ENCODE measurements around the gene ZNF579.
"Not testable (repeated sequence)": the region's sequence is repeated elsewhere in the genome, so short reads cannot be mapped to it uniquely, and the experiment has no call there.

The ZNF579 gene

DNA sequence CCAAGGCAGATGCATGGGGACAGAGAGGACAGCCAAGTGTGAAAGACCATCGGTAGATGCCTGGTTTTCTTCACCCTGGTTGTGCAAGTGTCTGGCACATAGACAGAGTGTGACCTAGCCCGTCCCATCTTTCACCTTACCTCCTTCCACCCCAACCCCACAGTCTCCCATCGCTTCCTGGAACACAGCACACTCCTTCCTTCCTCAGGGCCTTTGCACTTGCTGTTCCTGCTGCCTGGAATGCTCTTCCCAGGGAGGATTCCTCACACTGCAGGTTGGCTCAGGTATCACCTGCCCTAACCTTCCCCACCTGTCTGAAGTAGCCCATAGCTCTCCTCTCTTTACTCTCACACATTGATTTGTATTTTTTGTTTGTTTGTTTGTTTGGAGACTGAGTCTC, 15.7 kb upstream of the ZNF579 start:
- in situ Hi-C loops (cut with MboI; ENCODE audit: low sequenced_read_pairs): no loop called here

DNA sequence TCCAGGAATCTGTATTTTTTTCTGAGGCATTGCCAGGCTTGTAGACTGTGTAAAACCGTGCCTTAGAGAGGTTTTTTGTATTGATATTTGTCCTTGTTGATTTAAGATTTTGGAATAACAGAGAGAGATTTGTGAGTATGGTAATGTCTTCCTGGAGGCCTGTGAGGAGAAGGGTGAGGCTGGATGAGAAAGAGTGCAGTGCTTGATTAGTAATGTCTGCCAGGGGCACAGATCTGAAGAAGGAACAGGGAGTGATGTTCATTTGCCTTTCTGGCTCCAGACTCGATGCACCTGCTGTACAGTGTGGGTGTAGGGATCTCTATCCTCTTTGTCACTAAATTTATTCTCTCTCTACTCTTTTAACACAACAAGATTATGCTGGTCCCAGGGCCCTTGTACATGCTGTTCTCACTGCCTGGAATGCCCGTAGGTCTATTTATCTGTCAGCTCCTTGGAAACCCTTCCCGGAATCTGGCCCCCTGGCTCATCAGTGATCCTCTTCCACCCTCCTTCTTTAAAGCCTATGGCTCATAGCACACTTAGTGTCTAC, 14.4 kb upstream of the ZNF579 start:
- in situ Hi-C loops (cut with MboI; ENCODE audit: low sequenced_read_pairs): no loop called here

DNA sequence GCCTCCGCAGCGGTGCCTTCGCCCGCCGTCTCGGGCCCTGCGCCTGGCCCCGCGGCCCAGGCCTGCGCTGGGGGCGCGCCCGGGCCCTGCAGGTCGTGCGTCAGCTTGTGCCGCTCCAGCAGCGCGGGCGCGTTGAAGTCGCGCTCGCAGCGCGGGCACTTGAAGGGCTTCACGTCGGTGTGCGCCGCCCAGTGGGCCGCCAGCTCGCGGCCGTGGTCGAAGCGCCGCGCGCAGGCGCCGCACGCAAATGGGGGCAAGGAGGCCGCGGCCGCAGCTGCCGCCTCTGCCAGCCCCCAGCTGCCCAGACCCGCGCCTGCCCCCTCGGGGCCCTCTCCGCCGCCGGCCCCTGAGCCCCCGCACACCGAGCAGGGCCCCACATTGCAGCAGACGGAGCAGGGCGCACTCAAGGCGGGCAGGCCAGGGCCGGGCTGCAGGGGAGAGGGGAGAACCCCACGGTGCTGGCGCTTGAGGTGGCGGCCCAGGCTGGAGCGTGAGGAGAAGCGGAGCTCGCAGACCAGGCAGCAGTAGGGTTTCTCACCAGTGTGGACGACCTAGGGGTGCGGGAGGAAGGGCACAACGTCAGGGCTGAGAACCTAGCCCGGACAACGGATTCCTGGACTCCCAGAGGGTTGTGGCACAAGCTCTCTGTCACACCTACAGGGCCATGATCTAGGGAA, 12.6 kb upstream of the ZNF579 start:
- in situ Hi-C loops (cut with MboI; ENCODE audit: low sequenced_read_pairs): no loop called here

DNA sequence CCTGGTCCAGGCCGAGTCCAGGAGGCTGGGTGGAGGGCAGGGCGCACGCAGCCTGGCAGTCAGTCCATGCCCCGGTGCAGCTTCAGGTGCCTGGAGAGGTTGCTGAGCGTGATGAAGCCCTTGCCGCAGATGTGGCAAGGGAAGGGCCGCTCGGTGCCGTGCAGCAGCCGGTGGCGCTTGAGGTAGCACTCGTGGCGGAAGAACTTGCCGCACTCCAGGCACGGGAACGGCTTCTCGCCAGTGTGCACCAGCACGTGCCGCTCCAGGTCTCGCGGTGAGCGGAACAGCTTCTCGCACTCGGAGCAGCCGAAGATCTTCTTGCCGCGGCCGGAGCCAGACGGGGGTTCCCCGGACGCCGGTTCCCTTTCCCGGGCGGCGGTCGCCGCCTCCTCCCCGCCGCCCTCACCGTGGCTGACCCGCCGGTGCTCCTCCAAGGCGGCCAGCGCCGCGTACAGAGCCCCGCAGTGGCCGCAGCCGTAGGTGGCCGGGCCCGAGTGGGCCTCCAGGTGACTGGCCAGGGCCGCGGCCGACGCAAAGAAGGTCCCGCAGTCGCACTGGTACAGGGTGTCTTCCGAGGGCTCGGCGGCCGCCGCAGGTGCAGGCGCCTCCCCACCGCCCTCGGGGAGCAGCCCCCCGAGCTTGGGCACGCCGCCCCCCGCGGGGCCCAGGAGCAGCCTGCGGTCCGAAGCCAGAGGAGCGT, 11.9 kb upstream of the ZNF579 start:
- in situ Hi-C loops (cut with MboI; ENCODE audit: low sequenced_read_pairs): no loop called here

DNA sequence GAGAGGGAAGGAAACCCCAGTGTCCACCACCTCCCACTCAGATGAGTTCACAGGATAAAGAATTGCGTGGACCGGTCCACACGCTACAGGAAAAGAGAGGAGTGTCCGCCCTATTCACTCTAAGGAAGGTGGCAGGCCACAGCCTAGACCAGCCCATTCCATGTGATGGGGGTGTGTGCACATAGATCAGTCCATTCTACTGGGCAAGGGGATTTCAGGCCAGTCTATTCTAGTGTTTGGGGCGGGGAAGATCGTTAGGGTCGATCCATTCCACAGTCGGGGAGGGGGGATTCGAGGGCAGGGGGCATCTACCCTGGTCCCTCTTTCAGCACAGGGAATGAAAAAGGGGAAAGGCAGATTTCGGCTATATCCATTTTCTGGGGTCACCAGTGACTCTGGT, 10.9 kb upstream of the ZNF579 start:
- in situ Hi-C loops (cut with MboI; ENCODE audit: low sequenced_read_pairs): no loop called here

DNA sequence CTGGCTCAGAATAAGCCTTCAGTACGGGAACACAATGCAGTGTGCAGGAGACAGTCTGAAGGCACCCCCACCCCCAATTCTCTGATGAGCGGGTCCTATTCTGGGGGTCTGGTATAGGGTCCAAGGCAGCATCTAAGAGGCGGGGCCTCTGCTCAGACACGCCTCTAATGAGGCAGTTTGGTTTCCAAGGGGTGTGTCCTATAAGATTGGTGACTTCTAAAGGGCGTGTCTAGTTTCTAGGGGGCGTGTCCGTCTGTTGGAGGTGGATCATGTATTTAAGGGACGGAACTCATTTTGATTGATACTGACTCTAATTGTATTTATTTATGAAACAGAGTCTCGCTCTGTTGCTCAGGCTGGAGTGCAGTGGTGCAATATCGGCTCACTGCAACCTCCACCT, 10.0 kb upstream of the ZNF579 start:
- in situ Hi-C loops (cut with MboI; ENCODE audit: low sequenced_read_pairs): no loop called here

DNA sequence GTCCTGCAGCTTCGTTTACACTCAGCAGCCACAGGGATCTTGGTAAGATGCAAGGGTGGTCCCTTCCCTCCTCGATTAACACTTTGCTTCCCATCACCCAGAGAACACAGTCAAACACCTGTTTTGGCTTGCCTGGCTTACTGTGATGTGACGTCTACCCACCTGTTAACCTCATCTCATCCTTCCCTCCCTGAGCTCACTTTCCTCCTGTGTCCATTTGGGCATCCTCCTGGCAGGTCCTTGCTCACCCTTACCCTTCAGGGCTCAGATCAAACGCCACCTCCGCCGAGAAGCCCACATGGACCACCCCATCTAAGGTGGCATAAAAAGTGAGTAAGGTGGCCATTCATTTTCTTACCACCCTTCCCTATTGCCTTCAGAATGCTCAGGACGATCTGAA, 9.5 kb upstream of the ZNF579 start:
- in situ Hi-C loops (cut with MboI; ENCODE audit: low sequenced_read_pairs): no loop called here

DNA sequence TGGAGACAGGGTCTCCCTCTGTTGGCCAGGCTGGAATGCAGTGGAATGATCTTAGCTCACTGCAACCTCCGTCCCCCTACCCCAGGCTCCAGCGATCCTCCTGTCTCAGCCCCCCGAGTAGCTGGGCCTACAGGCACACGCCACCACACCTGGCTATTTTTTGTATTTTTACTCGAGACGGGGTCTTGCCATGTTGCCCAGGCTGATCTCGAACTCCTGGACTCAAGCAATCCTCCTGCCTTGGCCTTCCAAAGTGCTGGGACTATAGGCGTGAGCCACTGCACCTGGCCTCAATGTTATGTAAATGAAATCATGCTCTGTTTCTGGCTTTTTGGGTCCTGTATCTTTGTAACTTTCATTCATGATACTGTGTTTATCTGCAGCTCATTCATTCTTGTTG, 8.1 kb upstream of the ZNF579 start:
- in situ Hi-C loops (cut with MboI; ENCODE audit: low sequenced_read_pairs): no loop called here

DNA sequence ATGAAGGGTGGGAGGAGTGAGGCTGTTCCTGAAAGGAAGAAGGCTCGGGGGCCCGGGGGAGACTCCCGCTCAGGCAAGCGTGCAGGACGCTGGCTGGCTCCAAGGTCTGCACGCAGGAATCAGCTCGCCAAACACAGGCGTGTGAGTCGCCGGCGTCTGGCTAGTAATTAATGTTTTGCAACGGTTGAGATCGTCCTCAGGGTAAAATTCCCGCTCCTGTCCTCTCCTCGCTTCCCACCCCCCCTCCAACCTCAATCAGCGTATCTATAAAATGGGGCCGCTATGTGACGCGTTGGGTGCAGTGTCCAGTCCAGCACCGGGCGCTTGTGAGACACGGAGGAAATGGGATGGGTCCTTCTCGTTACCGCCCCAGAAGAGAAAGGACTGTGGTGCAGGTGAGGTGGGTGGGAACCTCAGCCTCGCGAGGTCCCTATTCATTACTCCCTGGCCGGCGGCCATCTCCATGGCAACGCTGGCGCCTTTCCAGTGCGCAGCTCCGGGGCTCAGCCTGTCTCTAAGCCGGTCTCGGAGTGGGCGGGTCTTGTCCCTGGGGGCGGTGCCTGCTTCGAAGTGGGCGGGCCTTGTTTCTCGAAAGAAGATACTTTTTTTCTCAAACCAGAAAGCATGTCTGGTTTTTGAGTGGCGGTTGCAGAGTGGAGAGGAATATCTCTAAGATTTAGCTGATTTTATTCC, 6.5 kb upstream of the ZNF579 start:
- in situ Hi-C loops (cut with MboI; ENCODE audit: low sequenced_read_pairs): no loop called here

DNA sequence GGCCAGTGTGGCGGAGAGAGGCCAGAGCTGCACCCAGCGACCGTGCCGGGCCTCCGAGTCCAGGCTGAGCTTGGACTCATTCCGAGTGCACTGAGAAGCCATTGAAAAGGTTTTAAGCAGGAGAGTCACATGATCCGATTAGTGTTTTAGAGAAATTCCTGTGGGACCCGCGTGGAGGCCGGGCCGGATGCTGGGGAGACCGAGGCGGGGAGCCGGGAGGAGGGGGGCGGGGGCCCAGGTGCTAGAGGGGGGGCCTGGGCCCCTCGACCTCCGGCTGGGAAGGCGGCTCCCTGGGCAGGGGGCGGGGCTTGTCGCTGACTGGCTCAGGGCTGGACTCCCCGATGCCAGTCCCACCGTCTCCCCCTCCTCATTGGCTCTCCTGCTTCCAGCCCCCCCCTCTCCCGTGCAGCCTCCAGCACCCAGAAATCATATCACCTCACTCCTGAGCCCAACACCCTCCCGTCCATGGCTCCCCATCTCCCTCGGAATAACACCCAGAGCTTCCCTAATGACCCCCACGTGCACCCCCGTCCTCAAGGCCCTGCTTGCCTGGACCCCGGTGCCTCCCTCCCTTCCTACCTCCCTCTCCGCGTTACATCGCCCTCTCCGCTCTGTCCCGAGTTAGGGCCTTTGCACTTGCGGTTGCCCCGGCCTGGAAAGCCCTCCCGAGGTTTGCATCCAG, 5.2 kb upstream of the ZNF579 start:
- in situ Hi-C loops (cut with MboI; ENCODE audit: low sequenced_read_pairs): no loop called here

DNA sequence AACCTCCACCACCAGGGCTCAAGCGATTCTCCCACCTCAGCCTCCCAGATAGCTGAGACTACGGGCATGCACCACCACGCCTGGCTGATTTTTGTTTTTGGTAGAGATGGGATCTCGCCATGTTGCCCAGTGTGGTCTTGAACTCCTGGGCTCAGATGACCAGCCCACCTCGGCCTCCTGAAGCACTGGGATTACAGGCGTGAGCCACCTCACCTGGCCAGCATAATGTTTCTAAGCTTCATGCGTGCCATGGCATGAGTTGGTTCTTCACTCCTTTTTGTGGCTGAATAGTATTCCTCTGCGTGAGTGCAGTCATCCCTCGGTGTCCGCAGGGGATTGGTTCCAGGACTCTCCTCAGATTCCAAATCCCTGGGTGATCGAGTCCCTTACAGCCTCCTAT, 4.2 kb upstream of the ZNF579 start:
- in situ Hi-C loops (cut with MboI; ENCODE audit: low sequenced_read_pairs): no loop called here

DNA sequence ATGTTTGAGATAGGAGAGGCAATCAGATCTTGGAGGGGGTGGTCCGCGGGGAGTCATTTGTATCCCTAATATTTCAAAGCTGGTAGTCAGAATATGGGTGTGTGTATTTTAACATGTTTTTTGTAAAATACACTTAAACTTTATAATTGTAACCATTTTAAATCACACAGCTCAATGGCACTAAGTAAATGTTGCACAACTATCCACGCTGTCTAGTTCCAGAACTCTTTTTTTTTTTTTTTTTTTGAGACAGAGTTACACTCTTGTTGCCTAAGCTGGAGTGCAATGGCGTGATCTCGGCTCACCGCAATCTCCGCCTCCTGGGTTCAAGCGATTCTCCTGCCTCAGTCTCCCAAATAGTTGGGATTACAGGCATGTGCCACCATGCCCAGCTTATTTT, 3.2 kb upstream of the ZNF579 start:
- in situ Hi-C loops (cut with MboI; ENCODE audit: low sequenced_read_pairs): not testable (repeated sequence)

DNA sequence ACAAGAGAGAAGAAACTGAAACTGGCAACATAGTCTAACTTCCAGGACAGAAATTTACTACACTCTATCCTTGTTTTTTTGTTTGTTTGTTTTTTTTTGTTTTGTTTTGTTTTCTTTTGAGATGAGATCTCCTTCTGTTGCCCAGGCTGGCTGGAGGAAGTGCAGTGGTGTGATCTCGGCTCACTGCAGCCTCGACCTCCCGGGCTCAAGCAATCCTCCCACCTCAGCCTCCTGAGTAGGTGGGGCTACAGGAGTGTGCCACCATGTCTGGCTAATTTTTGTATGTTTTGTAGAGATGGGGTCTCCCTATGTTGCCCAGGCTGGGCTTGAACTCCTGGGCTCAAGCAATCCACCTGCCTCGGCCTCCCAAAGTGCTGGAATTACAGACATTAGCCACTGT, 1.6 kb upstream of the ZNF579 start:
- in situ Hi-C loops (cut with MboI; ENCODE audit: low sequenced_read_pairs): not testable (repeated sequence)

DNA sequence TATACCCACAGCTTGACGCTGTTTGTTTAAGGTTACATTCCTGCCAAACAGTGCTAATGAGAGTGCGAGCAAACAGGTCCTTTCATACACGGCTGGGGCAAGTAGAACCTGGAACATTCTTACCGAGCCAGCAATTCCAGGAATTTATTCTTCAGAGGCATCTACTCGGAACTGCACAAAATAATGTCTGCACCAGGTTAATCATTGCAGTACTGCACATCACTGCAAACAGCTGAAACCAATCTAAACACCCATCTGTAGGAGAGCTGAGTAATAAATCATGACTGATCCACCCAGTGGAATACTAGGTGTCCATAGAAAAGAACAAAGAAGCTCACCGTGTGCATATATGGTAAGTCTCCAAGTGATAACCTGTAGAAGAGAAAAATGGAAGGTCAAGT, 1.2 kb upstream of the ZNF579 start:
- in situ Hi-C loops (cut with MboI; ENCODE audit: low sequenced_read_pairs): no loop called here

DNA sequence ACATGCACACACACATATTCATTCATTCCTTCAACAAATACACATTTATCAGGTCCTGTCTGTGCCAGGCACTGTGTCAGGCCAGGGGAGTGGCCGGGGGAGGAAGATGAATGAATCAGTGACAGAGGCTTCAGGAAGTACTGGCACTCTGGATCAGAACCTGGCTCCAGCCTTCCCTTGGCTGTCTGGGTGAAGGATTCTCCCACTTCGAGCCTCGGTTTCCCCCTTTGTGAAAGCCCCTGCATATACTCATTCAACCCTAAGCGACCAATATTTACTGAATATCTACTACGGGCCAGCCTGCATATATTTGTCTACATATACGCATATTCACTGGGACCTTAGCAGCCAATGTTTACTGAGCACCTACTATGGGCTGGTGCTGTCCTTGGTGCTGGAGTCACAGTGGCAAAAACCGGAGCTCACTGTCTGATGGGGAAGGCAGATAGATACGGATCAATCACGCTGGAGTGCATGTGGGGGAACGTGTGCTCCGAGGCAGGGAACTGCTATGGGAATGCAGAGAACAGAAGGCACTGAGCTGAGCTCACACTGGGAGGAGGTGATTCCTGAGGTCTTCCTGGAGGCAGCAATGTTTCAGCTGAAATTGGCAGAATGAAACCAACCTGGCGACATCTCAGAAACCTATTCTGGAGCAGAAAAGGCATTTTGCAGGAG, 636 bp upstream of the ZNF579 start:
- in situ Hi-C loops (cut with MboI; ENCODE audit: low sequenced_read_pairs): no loop called here

DNA sequence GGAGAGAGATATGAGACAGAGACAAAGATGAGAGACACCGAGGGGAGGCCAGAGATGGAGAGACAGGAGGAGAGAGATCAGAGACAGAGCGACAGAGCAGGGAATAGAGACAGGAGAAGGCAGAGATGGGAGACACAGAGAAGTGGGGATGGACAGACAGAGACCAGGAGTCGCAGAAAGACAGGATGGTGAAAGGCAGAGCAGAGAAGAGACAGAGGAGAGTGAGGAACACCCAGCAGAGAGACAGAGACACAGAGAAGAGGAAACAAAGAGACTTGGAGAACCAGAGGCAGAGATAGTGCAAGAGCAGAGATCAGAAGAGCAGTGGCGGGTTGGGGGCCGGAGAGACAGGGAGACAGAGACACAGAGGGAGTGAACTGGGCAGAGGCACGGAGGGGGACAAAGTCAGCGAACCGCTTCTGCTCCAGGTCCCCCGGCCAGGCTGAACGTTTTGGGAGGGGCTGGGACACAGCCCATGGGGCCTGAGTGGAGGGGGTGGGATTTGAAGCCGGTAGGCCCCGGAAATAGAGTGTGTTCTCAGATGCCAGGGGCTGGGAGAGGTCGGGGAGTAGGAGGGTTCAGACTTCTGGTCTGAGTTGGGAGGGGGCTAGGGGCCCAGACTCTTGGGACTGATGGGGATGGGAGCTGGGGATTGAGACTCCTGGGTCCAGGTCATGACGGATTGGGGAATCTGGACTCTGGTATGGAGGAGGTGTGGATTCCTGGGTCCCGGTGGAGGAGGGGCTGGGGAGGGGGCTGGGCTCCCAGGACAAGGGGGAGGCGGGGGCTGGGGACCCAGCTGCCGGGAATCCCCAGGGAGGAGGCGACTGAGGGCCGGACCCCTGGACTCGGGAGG, 654 bp downstream of the ZNF579 start:
- in situ Hi-C loops (cut with MboI; ENCODE audit: low sequenced_read_pairs): no loop called here

DNA sequence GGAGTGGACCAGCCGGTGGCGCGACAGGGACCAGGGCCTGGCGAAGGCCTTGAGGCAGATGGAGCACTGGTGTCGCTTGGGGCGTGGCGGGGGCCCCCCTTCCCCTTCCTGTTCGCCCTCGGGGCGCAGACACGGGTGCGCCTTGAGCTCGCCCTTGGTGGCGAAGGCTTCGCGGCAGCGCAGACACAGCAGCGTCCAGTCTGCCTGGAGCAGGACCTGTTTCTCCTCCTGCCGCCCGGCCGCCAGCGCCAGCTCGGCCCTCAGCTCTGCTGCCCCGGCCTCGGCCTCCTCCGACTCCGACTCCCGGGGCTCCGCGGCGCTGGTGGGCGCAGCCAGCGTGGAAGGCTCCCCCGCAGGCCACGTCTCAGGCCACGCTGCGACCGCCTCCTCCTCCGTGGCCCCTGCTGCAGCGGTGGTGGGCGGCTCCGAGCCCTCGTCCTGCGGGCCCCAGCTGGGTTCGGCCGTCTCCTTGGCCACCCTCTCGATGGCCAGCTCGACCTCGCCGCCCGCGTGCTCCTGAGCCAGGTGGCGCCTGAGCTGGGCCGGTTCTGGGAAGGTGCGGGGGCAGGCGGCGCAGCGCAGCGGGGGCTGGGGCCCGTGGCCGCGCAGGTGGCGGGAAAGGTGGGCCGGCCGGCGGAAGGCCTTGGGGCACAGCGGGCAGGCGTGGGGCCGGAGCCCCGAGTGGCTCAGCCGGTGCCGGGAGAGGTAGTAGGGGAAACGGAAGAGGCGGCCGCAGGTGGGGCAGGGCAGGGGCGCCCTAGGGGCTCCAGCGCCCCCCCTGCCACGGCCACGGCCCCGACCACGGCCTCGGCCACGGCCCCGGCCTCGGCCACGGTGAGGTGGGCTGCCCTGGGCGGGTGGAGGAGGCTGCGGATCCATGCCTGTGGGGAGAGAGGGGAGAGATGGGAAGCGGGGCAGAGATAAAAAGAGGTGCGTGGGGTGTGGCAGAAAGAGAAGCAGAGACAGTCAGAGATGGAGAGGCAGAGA, 1.6 kb downstream of the ZNF579 start:
- in situ Hi-C loops (cut with MboI; ENCODE audit: low sequenced_read_pairs): no loop called here

DNA sequence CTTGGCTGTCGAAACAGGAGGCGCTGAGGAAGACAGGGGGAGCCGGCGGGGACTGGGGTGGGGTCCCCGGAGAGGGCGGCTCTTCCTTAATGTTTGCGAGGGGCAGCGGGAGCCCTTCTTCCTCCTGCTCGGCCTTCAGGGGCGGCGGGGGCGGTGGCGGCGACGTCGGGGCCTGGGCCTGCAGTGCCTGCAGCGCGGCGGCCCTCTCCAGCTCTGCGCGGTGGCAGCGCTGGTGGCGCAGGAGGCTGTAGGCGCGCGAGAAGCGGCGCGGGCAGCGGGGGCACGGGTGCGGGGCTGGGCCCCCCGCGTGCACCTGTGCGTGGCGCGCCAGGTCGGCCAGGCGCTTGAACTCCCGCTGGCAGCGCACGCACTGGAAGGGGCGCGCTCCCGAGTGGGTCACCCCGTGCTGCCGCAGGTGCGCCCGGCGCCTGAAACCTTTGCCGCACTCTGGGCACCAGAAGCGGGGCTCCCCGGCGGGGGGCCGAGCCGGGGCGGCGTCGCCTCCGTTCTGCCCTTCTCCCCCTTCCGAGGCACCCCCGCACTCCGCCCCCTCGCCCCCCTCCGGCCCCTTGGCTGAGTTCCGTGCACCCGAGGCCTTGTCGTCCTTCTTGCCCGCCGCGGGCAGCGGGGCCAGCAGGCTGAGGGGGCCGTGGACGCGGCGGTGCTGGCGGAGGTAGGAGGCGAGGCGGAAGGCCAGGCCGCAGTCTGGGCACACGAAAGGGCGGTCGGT, 2.5 kb downstream of the ZNF579 start:
- in situ Hi-C loops (cut with MboI; ENCODE audit: low sequenced_read_pairs): no loop called here

Data from hTERT RPE-1 (cell line).